ENCODE data around the gene P4HTM.

Gene P4HTM

GRCh38 chr3:49020330-49021212, 30.5 kb downstream of the P4HTM start:
- DNase-seq (ENCODE audit: low read depth): no peak
- peak overlapping the region; percentile 79 for H3K4me3 ChIP-seq (ENCODE audit: low read depth, low read length)
- no peak for TF ChIP-seq CTCF (IDR thresholded peaks at IDR 0.05; ENCODE audit: low read depth, low read length, missing control alignments)

DNA sequence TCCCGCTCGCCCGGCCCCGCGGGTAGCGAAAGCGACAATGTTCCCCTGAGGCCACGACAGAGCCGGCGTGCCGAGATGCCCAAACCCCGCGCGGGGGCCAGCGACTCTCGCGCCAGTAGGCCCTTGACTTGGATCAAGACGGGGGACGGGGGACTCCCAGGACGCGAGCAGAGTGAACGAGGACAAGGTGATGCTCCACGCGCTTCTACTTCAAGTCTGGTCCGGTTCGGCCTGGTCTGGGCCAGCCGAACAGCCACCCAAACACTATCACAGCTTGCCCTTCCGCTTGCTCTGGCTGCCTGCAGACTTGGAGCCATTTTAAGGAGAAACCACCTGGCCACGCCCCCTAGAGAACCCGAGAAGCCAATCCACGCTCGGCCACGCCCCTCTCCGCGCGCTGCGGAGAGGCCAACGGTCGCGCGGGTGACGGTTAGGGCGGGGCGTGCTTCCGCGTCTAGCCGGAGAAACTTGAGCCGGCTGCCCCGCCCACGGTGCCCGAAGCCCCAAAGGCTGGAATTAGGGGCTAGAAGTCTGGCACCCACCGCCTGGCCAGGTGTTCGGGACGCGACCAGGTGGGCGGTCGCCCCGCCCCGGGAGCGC, 31.3 kb downstream of the P4HTM start:
- no peak for TF ChIP-seq CTCF (IDR thresholded peaks at IDR 0.05; ENCODE audit: low read depth, low read length, missing control alignments)
- peak; percentile 95 for DNase-seq (ENCODE audit: low read depth)
- H3K4me3 ChIP-seq (ENCODE audit: low read depth, low read length): peak overlapping the region; percentile 79

GRCh38 chr3:49021813-49022687, 32.0 kb downstream of the P4HTM start, which contains the start of gene NDUFAF3:
NDUFAF3 (plus strand) TSS chr3:49022121; CDS start chr3:49022145, 24 bp downstream.
- DNase-seq (ENCODE audit: low read depth): peak; percentile 83

GRCh38 chr3:49022688-49023171, 32.7 kb downstream of the P4HTM start:
- no peak for DNase-seq (ENCODE audit: low read depth)
- no peak for TF ChIP-seq CTCF (IDR thresholded peaks at IDR 0.05; ENCODE audit: low read depth, low read length, missing control alignments)
- H3K4me3 ChIP-seq (ENCODE audit: low read depth, low read length): peak overlapping the region; percentile 79

More at GRCh38 chr3:49021813-49022687, 32.0 kb downstream of the P4HTM start, which contains the start of gene NDUFAF3:
- H3K4me3 ChIP-seq (ENCODE audit: low read depth, low read length): peak within 1 kb of the TSS; percentile 79
- TF ChIP-seq CTCF (IDR thresholded peaks at IDR 0.05; ENCODE audit: low read depth, low read length, missing control alignments): peak; percentile 93

DNA sequence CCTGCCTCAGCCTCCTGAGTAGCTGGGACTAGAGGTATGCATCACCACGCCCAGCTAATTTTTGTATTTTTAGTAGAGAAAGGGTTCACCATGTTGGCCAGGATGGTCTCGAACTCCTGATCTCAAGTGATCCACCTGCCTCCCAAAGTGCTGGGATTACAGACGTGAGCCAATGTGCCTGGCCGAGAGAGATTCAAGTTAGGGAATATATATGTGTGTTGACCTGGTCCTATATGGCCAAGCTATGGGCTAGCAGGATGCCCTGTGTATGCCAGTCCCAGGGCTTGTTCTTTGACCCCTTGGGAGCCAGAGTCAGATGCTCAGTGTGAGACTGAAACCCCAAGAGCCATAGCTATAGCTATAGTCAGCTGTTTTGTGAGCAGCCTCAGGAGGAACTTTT, 33.7 kb downstream of the P4HTM start:
- no peak overlapping the region for H3K4me3 ChIP-seq (ENCODE audit: low read depth, low read length)
- no peak for DNase-seq (ENCODE audit: low read depth)
- no peak for TF ChIP-seq CTCF (IDR thresholded peaks at IDR 0.05; ENCODE audit: low read depth, low read length, missing control alignments)

DNA sequence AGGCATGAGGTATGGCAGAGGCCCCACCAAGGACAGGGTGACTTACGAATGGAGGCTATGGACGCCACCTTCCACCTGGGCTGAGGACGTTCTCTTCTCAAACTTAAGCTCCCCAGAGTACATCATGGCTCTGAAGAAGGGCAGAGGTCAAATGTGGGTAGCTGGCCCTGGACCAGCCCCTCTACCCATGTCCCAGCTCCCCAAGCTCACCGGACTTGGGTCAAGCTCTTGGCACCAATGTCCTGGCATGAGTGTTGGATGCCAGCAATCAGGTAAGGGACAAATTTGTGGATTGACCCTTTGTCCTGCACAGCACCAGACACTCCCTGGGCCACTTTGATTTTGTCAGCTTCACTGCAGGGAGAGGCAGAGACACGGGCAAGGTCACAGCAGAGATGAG, 34.4 kb downstream of the P4HTM start:
- no peak overlapping the region for H3K4me3 ChIP-seq (ENCODE audit: low read depth, low read length)
- no peak for DNase-seq (ENCODE audit: low read depth)
- TF ChIP-seq CTCF (IDR thresholded peaks at IDR 0.05; ENCODE audit: low read depth, low read length, missing control alignments): no peak
